HL-60/S4 (cell line): ENCODE data around the gene GMDS.

Experiments
- in situ Hi-C: fragments of 300-500 bp; cut with MboI; formaldehyde crosslinking; loops from 2 replicates; pipeline ENCODE4 v1.14.3; 2022; ENCODE audit warnings: low sequenced_read_pairs

The GMDS gene

DNA sequence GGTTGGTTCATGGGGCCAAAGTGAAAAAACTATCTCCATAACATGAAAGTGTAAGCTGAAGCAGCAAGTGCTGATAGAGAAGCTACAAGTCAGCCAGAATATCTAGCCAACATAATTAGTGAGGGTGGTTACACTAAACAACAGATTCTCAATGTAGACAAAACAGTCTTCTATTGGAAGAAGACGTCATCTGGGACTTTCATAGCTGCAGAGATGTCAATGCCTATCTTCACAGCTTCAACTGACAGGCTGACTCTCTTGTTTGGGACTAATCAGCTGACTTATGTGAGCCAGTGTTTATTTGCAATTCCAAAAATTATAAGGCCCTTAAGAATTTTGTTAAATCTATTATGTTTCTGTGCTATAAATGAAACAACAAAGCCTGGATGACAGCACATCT, 63.2 kb downstream of the GMDS start:
- in situ Hi-C loops, result no loop called here

DNA sequence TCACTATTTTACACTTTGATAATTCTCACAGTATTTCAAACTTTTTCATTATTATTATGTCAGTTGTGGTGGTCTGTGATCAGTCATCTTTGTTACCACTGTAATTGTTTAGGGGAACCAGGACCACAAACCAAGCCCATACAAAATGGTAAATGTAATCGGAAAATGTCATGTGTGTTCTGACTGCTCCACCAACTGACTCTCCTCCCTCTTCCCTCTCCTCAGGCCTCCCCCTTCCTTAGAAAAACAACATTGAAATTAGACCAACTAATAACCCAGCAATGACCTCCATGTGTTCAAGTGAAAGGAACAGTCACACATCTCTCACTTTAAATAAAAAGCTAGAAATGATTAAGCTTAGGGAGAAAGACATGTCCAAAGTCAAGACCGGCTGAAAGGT, 63.8 kb downstream of the GMDS start:
- in situ Hi-C loops, result no loop called here

GRCh38 chr6:2179950-2180349, 65.5 kb downstream of the GMDS start:
- in situ Hi-C loops, result no loop called here

- in situ Hi-C loops, result no loop called here
These were observed 66.2 kb downstream of the GMDS start for GRCh38 chr6:2179241-2179640.

DNA sequence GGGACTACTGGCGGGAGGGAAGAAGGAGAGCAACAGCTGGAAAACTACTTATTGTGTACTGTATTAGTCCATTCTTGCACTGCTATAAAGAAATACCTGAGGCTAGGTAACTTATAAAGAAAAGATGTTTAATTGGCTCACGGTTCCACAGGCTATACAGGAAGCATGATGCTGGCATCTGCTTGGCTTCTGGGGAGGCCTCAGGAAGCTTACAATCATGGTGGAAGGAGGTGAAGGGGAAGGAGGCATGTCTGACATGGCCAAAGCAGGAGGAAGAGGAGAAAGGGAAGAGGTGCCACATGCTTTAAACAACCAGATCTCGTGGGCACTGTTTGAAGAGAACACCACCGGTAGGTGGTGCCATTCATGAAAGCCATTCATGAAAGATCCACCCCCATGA, 67.3 kb downstream of the GMDS start:
- in situ Hi-C loops, result no loop called here

DNA sequence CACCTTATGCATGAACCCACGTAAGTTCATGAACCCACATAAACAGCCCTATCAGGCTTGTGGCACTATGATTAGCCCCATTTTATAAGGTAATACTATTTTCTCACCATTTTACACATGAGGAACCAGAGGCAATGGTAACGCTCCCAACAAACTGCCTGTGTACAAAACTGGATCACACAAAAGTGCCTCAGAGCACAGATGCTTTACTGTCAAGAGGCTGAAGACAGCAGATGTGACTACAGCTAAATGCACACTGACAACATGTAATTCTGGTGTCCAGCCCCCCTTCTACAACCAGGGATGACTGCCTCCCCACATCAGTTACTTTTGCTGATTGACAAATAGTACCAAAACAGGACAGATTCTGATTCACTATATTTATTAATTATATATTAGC, 69.6 kb downstream of the GMDS start:
- in situ Hi-C loops, result no loop called here

DNA sequence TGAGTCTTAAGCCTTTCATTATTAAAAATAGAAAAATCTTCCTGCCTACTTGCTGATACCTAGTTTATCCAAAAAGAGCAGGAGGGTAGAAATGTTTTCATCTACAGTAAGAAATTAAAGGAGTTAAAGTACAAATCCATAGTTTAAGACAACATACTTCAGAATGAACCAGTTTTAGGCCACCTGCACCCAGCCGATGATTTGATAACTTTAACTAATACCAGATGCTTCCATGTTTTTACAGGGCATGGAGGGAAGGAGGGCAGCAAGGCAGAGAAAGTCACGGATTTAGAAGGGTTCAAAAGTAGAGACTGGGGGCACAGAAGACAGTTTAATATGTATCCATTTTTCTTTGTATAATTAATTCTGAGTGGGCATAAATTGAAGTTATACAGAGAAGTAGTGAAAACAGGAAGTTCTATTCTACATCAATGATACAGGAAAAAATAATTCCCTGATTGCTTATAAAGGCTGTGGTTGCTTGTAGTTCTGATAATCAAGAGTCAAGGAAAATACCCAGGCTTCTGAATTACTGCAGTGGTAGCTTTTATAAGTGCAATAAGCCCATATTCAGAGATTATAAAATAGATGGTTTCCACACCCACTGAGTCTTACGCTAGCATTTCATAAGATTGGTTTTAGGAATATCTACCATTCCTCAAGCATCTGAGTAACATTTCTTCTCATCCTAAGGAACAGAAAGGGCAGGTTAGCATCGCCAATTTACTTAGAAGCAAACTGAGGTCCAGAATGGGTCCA, 72.0 kb downstream of the GMDS start:
- in situ Hi-C loops, result no loop called here

- in situ Hi-C loops, result no loop called here
These were observed 73.7 kb downstream of the GMDS start for GRCh38 chr6:2171728-2172127.

GRCh38 chr6:2168480-2168879, 76.9 kb downstream of the GMDS start:
- in situ Hi-C loops, result no loop called here

- in situ Hi-C loops, result no loop called here
These were observed 78.7 kb downstream of the GMDS start for GRCh38 chr6:2166717-2167116.

GRCh38 chr6:2165286-2165685, 80.1 kb downstream of the GMDS start:
- in situ Hi-C loops, result no loop called here

GRCh38 chr6:2164481-2164880, 80.9 kb downstream of the GMDS start:
- in situ Hi-C loops, result no loop called here

- in situ Hi-C loops, result no loop called here
These were observed 83.3 kb downstream of the GMDS start for GRCh38 chr6:2162079-2162445.

GRCh38 chr6:2158596-2159271, 86.7 kb downstream of the GMDS start:
- in situ Hi-C loops, result no loop called here

- in situ Hi-C loops, result no loop called here
These were observed 87.8 kb downstream of the GMDS start for GRCh38 chr6:2157441-2158127.

GRCh38 chr6:2155206-2155605, 90.2 kb downstream of the GMDS start:
- in situ Hi-C loops, result no loop called here

DNA sequence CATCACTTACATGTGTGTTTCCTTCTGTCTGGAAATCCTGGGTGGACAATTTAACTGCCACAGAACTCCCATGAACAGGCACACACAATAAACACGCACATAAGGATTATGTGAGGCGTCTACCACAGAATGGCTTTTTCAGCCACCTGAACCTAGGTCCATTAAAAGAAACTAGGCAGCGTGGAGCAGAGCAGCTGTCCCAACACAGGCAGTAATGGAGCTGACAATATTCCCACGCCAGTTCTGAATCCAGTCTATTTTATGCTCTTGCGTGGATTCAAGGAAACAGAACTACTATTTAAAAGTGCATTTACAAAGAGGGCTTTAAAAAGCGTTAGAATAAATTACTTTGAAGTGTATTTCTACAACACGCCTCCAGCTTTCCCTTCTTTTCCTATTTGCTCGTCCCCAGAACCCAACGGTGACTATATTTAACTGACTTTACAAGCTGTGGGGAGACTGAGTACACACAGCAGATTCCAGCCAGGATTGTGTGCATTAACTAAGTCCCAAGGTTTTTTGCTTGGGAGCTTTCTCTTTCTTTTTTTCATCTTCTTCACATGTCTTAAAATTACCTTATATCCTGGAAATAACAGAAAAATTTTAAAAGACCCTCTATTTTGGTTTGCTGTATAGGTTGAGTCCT, 95.9 kb downstream of the GMDS start:
- in situ Hi-C loops, result no loop called here

- in situ Hi-C loops, result no loop called here
These were observed 96.7 kb downstream of the GMDS start for GRCh38 chr6:2148748-2149147.

DNA sequence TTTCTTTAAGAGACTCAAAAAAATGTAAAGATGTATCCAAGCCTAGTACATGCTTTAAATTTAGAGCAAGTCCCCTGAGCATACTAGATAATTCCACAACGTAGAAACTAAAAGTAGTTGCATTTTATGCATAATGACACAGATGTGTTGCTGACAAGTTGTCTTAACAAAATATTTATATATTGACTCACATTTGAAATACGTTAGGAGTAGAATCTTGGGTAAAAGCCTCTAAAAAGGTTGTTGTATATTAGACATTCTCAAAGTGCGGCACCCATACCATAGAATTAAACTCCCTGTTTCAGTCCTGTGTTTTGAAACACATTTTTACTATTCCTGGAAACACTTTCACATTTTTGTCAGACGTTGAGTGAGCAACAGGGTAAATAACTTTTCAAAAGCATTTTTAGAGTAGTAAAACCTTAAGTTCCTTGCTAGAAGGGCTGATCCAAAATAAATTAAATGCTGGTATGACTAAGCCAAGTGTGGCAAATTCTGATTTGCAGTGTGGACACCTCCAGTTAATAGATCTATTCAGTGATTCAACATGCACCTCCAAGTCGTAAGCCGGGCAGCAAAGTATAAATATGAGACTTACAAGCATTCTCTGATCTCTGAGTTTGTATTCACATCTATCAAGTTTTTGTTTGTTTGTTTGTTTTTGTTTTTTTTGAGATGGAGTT, 97.5 kb downstream of the GMDS start:
- in situ Hi-C loops, result no loop called here

- in situ Hi-C loops, result no loop called here
These were observed 98.1 kb downstream of the GMDS start for GRCh38 chr6:2147261-2147660.

- in situ Hi-C loops, result no loop called here
These were observed 101.2 kb downstream of the GMDS start for GRCh38 chr6:2144210-2144609.
